HL-60 (cell line): ENCODE measurements around the gene INPP5B.

Experiments used
- GABPA ChIP-seq: IDR thresholded peaks from 2 replicates; pipeline ENCODE4 v1.6.1; 2012; ENCODE audit warnings: low read depth
- POLR2AphosphoS5 ChIP-seq: IDR thresholded peaks from 2 replicates; pipeline ENCODE4 v1.6.1; 2012; ENCODE audit warnings: low read depth
- SPI1 ChIP-seq: IDR thresholded peaks from 2 replicates; pipeline ENCODE4 v1.6.1; 2012; ENCODE audit warnings: low read depth, mild to moderate bottlenecking, borderline replicate concordance
- TF ChIP-seq, protein P1 (sequence below): IDR thresholded peaks from one replicate; pipeline ENCODE4 v1.5.1; 2011; ENCODE audit warnings: low read length, control low read depth, inconsistent platforms; ENCODE audit not compliant: insufficient read depth
- TF ChIP-seq, protein P2 (sequence below): IDR thresholded peaks from 2 replicates; pipeline ENCODE4 v1.6.1; 2012; ENCODE audit warnings: low read depth; ENCODE audit not compliant: insufficient replicate concordance

DNA sequence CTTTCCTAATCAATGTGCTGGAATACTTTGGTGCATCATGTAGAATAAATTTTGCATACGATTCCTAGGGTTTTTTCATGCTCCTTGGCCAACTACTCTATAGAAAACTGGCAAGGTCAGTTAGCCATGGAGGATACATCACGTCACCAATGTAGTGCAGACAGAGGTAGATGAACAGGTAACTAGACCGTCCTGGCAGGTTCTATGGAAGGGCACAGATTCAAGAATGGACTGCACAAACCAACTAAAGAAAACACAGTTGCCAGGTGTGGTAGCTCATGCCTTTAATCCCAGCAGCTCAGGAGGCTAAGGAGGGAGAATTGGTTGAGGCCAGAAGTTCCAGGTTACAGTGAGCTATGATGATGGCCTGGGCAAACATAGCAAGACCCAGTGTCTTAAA is 97.4 kb downstream of the INPP5B start:
- TF ChIP-seq, protein P1, sequence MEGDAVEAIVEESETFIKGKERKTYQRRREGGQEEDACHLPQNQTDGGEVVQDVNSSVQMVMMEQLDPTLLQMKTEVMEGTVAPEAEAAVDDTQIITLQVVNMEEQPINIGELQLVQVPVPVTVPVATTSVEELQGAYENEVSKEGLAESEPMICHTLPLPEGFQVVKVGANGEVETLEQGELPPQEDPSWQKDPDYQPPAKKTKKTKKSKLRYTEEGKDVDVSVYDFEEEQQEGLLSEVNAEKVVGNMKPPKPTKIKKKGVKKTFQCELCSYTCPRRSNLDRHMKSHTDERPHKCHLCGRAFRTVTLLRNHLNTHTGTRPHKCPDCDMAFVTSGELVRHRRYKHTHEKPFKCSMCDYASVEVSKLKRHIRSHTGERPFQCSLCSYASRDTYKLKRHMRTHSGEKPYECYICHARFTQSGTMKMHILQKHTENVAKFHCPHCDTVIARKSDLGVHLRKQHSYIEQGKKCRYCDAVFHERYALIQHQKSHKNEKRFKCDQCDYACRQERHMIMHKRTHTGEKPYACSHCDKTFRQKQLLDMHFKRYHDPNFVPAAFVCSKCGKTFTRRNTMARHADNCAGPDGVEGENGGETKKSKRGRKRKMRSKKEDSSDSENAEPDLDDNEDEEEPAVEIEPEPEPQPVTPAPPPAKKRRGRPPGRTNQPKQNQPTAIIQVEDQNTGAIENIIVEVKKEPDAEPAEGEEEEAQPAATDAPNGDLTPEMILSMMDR, result no peak
- TF ChIP-seq SPI1, result no peak
- TF ChIP-seq, protein P2, sequence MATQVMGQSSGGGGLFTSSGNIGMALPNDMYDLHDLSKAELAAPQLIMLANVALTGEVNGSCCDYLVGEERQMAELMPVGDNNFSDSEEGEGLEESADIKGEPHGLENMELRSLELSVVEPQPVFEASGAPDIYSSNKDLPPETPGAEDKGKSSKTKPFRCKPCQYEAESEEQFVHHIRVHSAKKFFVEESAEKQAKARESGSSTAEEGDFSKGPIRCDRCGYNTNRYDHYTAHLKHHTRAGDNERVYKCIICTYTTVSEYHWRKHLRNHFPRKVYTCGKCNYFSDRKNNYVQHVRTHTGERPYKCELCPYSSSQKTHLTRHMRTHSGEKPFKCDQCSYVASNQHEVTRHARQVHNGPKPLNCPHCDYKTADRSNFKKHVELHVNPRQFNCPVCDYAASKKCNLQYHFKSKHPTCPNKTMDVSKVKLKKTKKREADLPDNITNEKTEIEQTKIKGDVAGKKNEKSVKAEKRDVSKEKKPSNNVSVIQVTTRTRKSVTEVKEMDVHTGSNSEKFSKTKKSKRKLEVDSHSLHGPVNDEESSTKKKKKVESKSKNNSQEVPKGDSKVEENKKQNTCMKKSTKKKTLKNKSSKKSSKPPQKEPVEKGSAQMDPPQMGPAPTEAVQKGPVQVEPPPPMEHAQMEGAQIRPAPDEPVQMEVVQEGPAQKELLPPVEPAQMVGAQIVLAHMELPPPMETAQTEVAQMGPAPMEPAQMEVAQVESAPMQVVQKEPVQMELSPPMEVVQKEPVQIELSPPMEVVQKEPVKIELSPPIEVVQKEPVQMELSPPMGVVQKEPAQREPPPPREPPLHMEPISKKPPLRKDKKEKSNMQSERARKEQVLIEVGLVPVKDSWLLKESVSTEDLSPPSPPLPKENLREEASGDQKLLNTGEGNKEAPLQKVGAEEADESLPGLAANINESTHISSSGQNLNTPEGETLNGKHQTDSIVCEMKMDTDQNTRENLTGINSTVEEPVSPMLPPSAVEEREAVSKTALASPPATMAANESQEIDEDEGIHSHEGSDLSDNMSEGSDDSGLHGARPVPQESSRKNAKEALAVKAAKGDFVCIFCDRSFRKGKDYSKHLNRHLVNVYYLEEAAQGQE, result no peak
- no peak for TF ChIP-seq POLR2AphosphoS5
- no peak for TF ChIP-seq GABPA
